Measurements from ENCODE around the gene SCUBE3.

SCUBE3 gene

GRCh38 chr6:35185971-35186370 lies 27.8 kb upstream of the SCUBE3 start:
- DNase-seq (ENCODE audit: insufficient read length, low spot score) (no peak), FAIRE-seq (no peak)
- TF ChIP-seq POU2F2 (IDR thresholded peaks at IDR 0.05; ENCODE audit: low read depth, low read length) (no peak), SPI1 (IDR thresholded peaks at IDR 0.05; ENCODE audit: low read depth, low read length) (no peak), TAF1 (IDR thresholded peaks at IDR 0.05; ENCODE audit: low read depth, low read length) (no peak), POLR2AphosphoS5 (IDR thresholded peaks at IDR 0.05; ENCODE audit: low read depth, low read length) (no peak), PAX5 (IDR thresholded peaks at IDR 0.05; ENCODE audit: insufficient read depth, low read length, severe bottlenecking) (no peak)

- no peak for DNase-seq (ENCODE audit: insufficient read length, low spot score)
These were observed 27.2 kb upstream of the SCUBE3 start for GRCh38 chr6:35186571-35186970.

DNA sequence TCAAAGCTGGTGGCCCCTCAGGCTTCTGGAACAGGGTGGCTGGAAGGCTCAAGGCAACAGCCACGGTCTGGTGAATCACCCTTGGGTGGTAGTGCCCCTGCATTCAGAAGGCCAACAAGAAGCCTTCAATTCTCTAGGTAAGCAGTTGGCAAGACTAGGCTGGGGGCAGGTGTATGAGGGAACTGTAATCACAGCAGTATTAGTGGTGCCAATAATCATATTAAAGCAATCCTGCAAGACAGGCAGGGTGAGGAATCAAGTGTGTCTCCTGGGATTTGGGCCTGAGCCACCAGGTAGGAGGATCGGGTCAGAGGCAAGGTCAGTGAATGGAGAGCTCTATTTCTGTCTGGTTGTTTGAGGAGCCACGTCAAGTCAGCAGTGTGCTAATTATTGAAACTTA lies 24.9 kb upstream of the SCUBE3 start:
- FAIRE-seq (no peak), DNase-seq (ENCODE audit: insufficient read length, low spot score) (no peak)
- TF ChIP-seq POU2F2 (IDR thresholded peaks at IDR 0.05; ENCODE audit: low read depth, low read length), result no peak
- TF ChIP-seq POLR2AphosphoS5 (IDR thresholded peaks at IDR 0.05; ENCODE audit: low read depth, low read length), result no peak
- no peak for TF ChIP-seq SPI1 (IDR thresholded peaks at IDR 0.05; ENCODE audit: low read depth, low read length)
- no peak for TF ChIP-seq PAX5 (IDR thresholded peaks at IDR 0.05; ENCODE audit: insufficient read depth, low read length, severe bottlenecking)
- TF ChIP-seq TAF1 (IDR thresholded peaks at IDR 0.05; ENCODE audit: low read depth, low read length), result no peak
- TF ChIP-seq POLR2A (IDR thresholded peaks at IDR 0.05; ENCODE audit: low read depth, low read length), result no peak

More at GRCh38 chr6:35186571-35186970, 27.2 kb upstream of the SCUBE3 start:
- FAIRE-seq, result no peak
- TF ChIP-seq SPI1 (IDR thresholded peaks at IDR 0.05; ENCODE audit: low read depth, low read length) (0 out of 2 replicates have a peak, but pooled peaks have one; percentile 10), POU2F2 (IDR thresholded peaks at IDR 0.05; ENCODE audit: low read depth, low read length) (no peak), TAF1 (IDR thresholded peaks at IDR 0.05; ENCODE audit: low read depth, low read length) (no peak)

GRCh38 chr6:35190306-35190705 lies 23.4 kb upstream of the SCUBE3 start:
- DNase-seq (ENCODE audit: insufficient read length, low spot score) (no peak), FAIRE-seq (no peak)
- TF ChIP-seq SPI1 (IDR thresholded peaks at IDR 0.05; ENCODE audit: low read depth, low read length) (no peak), TAF1 (IDR thresholded peaks at IDR 0.05; ENCODE audit: low read depth, low read length) (no peak), POLR2A (IDR thresholded peaks at IDR 0.05; ENCODE audit: low read depth, low read length) (no peak)

GRCh38 chr6:35191889-35192288 lies 21.9 kb upstream of the SCUBE3 start:
- TF ChIP-seq POU2F2 (IDR thresholded peaks at IDR 0.05; ENCODE audit: low read depth, low read length), result no peak
- no peak for TF ChIP-seq POLR2AphosphoS5 (IDR thresholded peaks at IDR 0.05; ENCODE audit: low read depth, low read length)
- TF ChIP-seq TAF1 (IDR thresholded peaks at IDR 0.05; ENCODE audit: low read depth, low read length), result no peak
- TF ChIP-seq SPI1 (IDR thresholded peaks at IDR 0.05; ENCODE audit: low read depth, low read length), result no peak
- TF ChIP-seq PAX5 (IDR thresholded peaks at IDR 0.05; ENCODE audit: insufficient read depth, low read length, severe bottlenecking), result no peak
- TF ChIP-seq POLR2A (IDR thresholded peaks at IDR 0.05; ENCODE audit: low read depth, low read length), result no peak
- DNase-seq (ENCODE audit: insufficient read length, low spot score), result no peak
- FAIRE-seq, result no peak

DNA sequence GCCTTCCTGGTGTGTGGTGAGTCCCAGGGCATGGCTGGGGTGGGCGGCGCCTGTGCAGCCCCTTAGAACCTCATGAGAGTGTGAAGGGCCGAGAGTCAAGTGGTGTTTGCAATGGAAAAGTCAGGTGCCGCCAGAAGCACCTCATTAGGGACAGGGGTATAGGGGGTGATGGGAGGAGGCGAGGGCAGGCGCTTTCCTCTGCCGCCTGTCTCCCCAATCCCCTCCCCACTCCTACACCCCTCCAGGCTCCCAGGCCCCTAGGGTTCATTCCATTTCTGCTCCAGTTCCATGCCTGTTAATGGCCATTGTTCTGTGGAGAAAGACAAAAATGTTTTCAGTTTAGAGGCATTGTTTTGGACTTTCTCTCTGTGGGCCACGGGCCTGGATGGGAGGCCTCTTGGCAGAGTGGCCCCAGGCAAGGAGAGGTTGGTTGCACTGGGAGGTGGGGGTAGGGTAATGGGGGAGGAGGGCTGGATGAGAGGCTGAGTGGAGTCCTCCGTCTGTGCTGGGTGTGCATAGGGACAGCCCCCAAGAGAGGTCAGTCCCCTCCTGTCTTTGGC lies 21.4 kb upstream of the SCUBE3 start:
- TF ChIP-seq POU2F2 (IDR thresholded peaks at IDR 0.05; ENCODE audit: low read depth, low read length), result no peak
- no peak for TF ChIP-seq POLR2AphosphoS5 (IDR thresholded peaks at IDR 0.05; ENCODE audit: low read depth, low read length)
- FAIRE-seq, result no peak
- no peak for DNase-seq (ENCODE audit: insufficient read length, low spot score)

GRCh38 chr6:35194390-35194789 lies 19.4 kb upstream of the SCUBE3 start:
- no peak for TF ChIP-seq SPI1 (IDR thresholded peaks at IDR 0.05; ENCODE audit: low read depth, low read length)
- TF ChIP-seq POLR2AphosphoS5 (IDR thresholded peaks at IDR 0.05; ENCODE audit: low read depth, low read length), result no peak
- no peak for TF ChIP-seq POLR2A (IDR thresholded peaks at IDR 0.05; ENCODE audit: low read depth, low read length)
- no peak for TF ChIP-seq TAF1 (IDR thresholded peaks at IDR 0.05; ENCODE audit: low read depth, low read length)
- TF ChIP-seq PAX5 (IDR thresholded peaks at IDR 0.05; ENCODE audit: insufficient read depth, low read length, severe bottlenecking), result no peak
- no peak for TF ChIP-seq POU2F2 (IDR thresholded peaks at IDR 0.05; ENCODE audit: low read depth, low read length)
- DNase-seq (ENCODE audit: insufficient read length, low spot score), result no peak
- FAIRE-seq, result no peak

- FAIRE-seq (no peak), DNase-seq (ENCODE audit: insufficient read length, low spot score) (no peak)
- TF ChIP-seq POU2F2 (IDR thresholded peaks at IDR 0.05; ENCODE audit: low read depth, low read length) (no peak), SPI1 (IDR thresholded peaks at IDR 0.05; ENCODE audit: low read depth, low read length) (no peak), POLR2AphosphoS5 (IDR thresholded peaks at IDR 0.05; ENCODE audit: low read depth, low read length) (no peak), POLR2A (IDR thresholded peaks at IDR 0.05; ENCODE audit: low read depth, low read length) (no peak), TAF1 (IDR thresholded peaks at IDR 0.05; ENCODE audit: low read depth, low read length) (no peak), PAX5 (IDR thresholded peaks at IDR 0.05; ENCODE audit: insufficient read depth, low read length, severe bottlenecking) (no peak)
These were observed 18.5 kb upstream of the SCUBE3 start for GRCh38 chr6:35195120-35195780.

GRCh38 chr6:35197196-35197595 lies 16.6 kb upstream of the SCUBE3 start:
- FAIRE-seq (no peak), DNase-seq (ENCODE audit: insufficient read length, low spot score) (no peak)
- TF ChIP-seq POLR2AphosphoS5 (IDR thresholded peaks at IDR 0.05; ENCODE audit: low read depth, low read length) (no peak), POU2F2 (IDR thresholded peaks at IDR 0.05; ENCODE audit: low read depth, low read length) (no peak), POLR2A (IDR thresholded peaks at IDR 0.05; ENCODE audit: low read depth, low read length) (no peak), PAX5 (IDR thresholded peaks at IDR 0.05; ENCODE audit: insufficient read depth, low read length, severe bottlenecking) (no peak), TAF1 (IDR thresholded peaks at IDR 0.05; ENCODE audit: low read depth, low read length) (no peak), SPI1 (IDR thresholded peaks at IDR 0.05; ENCODE audit: low read depth, low read length) (no peak)

GRCh38 chr6:35199866-35200265 lies 13.9 kb upstream of the SCUBE3 start:
- FAIRE-seq (no peak), DNase-seq (ENCODE audit: insufficient read length, low spot score) (no peak)
- TF ChIP-seq POLR2A (IDR thresholded peaks at IDR 0.05; ENCODE audit: low read depth, low read length) (no peak), POLR2AphosphoS5 (IDR thresholded peaks at IDR 0.05; ENCODE audit: low read depth, low read length) (no peak), PAX5 (IDR thresholded peaks at IDR 0.05; ENCODE audit: insufficient read depth, low read length, severe bottlenecking) (no peak), POU2F2 (IDR thresholded peaks at IDR 0.05; ENCODE audit: low read depth, low read length) (no peak), SPI1 (IDR thresholded peaks at IDR 0.05; ENCODE audit: low read depth, low read length) (no peak), TAF1 (IDR thresholded peaks at IDR 0.05; ENCODE audit: low read depth, low read length) (no peak)

Measured in GM12891 (cell line).